Peyer's patch (tissue), 4 donors: ENCODE measurements around the gene KRTAP10-11. TPM values are rescaled to one million over a fixed set of nuclear protein-coding genes. Genes with fewer than 3 reads are reported as not detected.
"Not testable (repeated sequence)": the region's sequence is repeated elsewhere in the genome, so short reads cannot be mapped to it uniquely, and the experiment has no call there.

Experiments
- DNase-seq, 3 donors: peaks; one replicate each; pipeline ENCODE4 v3.0.0-alpha.2; 2017 to 2019
- H3K27ac ChIP-seq, 4 donors: fragments of 200-600 bp; sonication (generic); one replicate each; pipeline ENCODE4 v1.5.1; 2016 to 2019
- H3K27me3 ChIP-seq, 2 donors: fragments of 200-600 bp; sonication (generic); one replicate each; pipeline ENCODE4 v1.5.1; 2019
- H3K36me3 ChIP-seq, 3 donors: fragments of 200-600 bp; sonication (generic); one replicate each; pipeline ENCODE4 v1.5.1; 2016 to 2019
- H3K4me1 ChIP-seq, 4 donors: fragments of 200-600 bp; sonication (generic); one replicate each; pipeline ENCODE4 v1.5.1; 2016 to 2019
- H3K4me3 ChIP-seq, 4 donors: fragments of 200-600 bp; sonication (generic); 1 replicate in 3 of 4; 2 replicates in 1 of 4; pipeline ENCODE4 v1.5.1; 2016 to 2019; ENCODE audit warnings: mild to moderate bottlenecking in 1 of 4
- H3K9me3 ChIP-seq, 4 donors: fragments of 200-600 bp; sonication (generic); one replicate each; pipeline ENCODE4 v1.5.1; 2016 to 2019; ENCODE audit warnings: mild to moderate bottlenecking in 1 of 4
- POLR2A ChIP-seq, 2 donors: fragments of 450-650 bp; IDR thresholded peaks; one replicate each; pipeline ENCODE4 v1.5.1; 2017; ENCODE audit warnings: antibody characterized with exemption in 2 of 2, mild to moderate bottlenecking in 2 of 2, moderate library complexity in 2 of 2
- total RNA-seq, 4 donors: library from RNA; depleted of rRNA; stranded (reverse); fragments of >200 nt; gene quantifications; one replicate each; pipeline ENCODE4 v1.1.0, GENCODE V29; 2016
- TF ChIP-seq, protein P1 (sequence below), 6 experiments: fragments of 450-650 bp in 4 of 6; fragments of 200-600 bp in 2 of 6; sonication (generic) in 1 of 6; IDR thresholded peaks; one replicate each; pipeline ENCODE4 v1.5.1; 2017 to 2019; ENCODE audit warnings: antibody characterized with exemption in 6 of 6, mild to moderate bottlenecking in 3 of 6, moderate library complexity in 1 of 6

Gene KRTAP10-11
- total RNA-seq, 4 donors from 2014 or later = not detected

DNA sequence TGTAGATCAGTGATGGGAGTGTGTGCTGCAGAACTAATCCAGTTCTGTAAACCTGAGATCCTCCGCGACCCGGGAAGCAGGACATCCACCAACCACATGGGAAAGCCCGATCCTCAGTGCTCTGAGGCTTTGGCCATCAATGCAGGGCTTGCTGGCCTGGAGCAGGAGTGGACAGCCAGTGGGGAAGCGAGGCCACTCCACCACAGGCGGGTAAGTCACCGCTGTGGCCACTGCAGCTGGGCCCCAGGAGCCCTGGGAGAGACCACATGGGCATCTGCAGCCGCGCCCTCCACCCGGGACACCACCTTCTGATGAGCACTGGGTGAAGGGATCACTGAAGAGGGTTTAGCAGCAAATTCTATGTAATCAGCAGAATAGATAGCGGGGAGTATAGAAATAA is 34.9 kb downstream of the KRTAP10-11 start:
- Histone ChIP-seq H3K27me3 (no peaks in the 10 kb centered on the region), H3K4me1 (no peaks in the 10 kb centered on the region), H3K4me3 (no peak overlapping the region), H3K36me3 (no peaks in the 10 kb centered on the region), H3K27ac (no peak overlapping the region), H3K9me3 (no peaks in the 10 kb centered on the region)
- TF ChIP-seq, protein P1, sequence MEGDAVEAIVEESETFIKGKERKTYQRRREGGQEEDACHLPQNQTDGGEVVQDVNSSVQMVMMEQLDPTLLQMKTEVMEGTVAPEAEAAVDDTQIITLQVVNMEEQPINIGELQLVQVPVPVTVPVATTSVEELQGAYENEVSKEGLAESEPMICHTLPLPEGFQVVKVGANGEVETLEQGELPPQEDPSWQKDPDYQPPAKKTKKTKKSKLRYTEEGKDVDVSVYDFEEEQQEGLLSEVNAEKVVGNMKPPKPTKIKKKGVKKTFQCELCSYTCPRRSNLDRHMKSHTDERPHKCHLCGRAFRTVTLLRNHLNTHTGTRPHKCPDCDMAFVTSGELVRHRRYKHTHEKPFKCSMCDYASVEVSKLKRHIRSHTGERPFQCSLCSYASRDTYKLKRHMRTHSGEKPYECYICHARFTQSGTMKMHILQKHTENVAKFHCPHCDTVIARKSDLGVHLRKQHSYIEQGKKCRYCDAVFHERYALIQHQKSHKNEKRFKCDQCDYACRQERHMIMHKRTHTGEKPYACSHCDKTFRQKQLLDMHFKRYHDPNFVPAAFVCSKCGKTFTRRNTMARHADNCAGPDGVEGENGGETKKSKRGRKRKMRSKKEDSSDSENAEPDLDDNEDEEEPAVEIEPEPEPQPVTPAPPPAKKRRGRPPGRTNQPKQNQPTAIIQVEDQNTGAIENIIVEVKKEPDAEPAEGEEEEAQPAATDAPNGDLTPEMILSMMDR (IDR thresholded peaks at IDR 0.05) = no peak
- TF ChIP-seq POLR2A (IDR thresholded peaks at IDR 0.05) = no peak
- DNase-seq = no peak

DNA sequence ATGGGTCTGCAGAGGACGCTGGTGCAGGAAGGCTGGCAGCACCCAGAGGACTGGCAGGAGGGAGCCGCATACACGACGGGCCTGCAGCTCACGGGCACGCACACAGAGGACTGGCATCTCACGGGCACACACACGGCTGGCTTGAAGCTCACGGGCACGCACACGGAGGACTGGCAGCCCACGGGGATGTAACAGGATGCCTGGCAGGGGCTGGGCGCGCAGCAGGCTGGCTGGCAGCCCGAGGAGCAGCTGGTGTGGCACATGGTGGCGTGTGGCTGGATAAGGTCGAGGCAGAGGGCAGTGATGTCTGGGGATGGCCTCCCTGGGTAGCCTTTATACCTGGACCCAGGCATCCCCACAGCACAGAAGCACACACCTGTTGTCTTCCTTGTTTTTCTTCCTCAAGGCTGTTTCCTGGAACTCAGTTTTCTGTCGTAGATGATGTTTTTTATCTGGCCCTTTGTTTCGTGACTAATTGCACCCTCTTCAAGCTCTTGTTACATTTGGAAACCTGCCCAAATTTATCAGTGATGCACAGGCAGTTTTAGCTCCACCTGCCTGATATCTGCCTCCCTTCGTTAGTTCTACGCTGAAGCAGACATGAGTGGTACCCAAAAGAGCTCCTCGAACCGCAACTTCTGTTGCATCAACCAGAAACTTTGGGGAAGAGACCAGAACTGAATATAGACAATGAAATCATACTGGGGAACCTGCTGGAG is 35.8 kb downstream of the KRTAP10-11 start, which contains the start of gene KRTAP12-1:
KRTAP12-1 (minus strand) TSS at position 303 of the 719 bp plus-strand sequence; CDS start at position 263, 40 bp downstream.
- Histone ChIP-seq H3K4me3 (no peak within 1 kb of the TSS), H3K9me3 (no peaks in the 10 kb centered on the region), H3K27ac (no peak within 1 kb of the TSS), H3K36me3 (no peaks in the 10 kb centered on the region), H3K4me1 (no peaks in the 10 kb centered on the region), H3K27me3 (no peaks in the 10 kb centered on the region)
- DNase-seq = no peak
- TF ChIP-seq, protein P1 (IDR thresholded peaks at IDR 0.05) = no peak
- TF ChIP-seq POLR2A (IDR thresholded peaks at IDR 0.05) = no peak

DNA sequence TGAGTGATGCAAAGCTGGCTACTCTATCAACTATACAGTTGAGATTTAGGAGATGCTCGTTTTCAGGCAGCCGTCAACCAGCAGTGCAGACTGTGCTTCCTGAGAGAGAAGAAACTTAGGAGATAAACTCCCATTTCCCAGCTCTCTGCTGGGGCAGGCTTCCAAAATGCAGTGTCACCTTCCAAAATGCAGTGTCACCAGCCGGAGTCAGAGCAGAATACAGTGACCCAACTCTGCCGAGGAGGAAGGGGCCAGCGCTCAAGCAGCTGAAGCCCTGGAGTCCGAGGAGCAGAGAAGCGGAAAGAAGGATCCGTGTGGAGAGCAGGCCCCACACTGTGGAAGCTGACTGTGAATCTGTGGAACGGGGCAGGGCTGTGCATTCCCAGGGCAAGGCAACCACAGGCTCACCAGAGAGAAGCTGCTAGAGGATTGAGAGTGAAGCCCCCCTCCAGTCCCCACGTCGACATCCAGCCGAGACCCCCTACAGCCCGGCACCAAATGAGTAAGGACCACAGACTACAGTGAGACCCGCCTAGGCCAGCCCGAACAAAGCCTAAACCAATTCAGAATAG is 36.5 kb downstream of the KRTAP10-11 start:
- Histone ChIP-seq H3K27me3 (no peaks in the 10 kb centered on the region), H3K4me1 (no peaks in the 10 kb centered on the region), H3K27ac (no peak overlapping the region), H3K9me3 (no peaks in the 10 kb centered on the region), H3K4me3 (no peak overlapping the region), H3K36me3 (no peaks in the 10 kb centered on the region)
- TF ChIP-seq POLR2A (IDR thresholded peaks at IDR 0.05) = no peak
- TF ChIP-seq, protein P1 (IDR thresholded peaks at IDR 0.05) = no peak
- no peak for DNase-seq

DNA sequence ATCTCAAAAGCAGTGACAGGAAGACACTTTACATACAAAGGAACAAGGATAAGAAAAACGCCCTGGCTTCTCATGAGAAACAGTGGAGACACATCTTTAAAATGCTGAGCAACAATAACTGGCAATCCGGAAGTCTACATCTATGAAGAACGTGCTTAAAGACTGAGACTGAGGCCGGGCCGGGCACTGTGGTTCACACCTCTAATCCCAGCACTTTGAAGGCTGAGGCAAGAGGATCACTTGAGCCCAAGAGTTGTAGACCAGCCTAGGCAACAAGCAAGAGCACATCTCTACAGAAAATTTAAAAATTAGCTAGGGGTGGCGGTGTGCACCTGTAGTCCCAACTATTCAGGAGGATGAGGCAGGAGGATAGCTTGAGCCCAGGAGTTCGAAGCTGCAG is 37.9 kb downstream of the KRTAP10-11 start:
- no peaks in the 10 kb centered on the region for H3K9me3 ChIP-seq
- no peak overlapping the region for H3K4me3 ChIP-seq
- TF ChIP-seq, protein P1 (IDR thresholded peaks at IDR 0.05) = no peak
- H3K27ac ChIP-seq = no peak overlapping the region
- DNase-seq = no peak
- no peaks in the 10 kb centered on the region for H3K27me3 ChIP-seq
- H3K36me3 ChIP-seq = no peaks in the 10 kb centered on the region
- no peaks in the 10 kb centered on the region for H3K4me1 ChIP-seq

DNA sequence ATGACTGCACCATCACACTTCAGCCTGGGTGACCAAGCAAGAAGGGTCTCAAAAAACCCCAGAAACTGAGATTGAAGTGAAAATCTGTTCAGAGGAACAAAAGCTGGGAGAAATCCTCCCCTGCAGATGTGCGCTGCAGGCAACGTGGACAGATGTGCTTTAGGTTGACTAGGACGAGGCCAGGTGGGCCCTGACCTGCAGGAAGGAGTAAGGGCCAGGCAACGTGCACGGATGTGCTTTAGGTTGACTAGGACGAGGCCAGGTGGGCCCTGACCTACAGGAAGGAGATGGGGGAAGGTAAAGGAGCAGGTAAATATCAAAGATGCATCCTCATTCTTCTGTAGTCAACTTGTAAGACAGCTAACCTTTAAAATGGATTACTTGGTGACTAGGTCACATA is 38.3 kb downstream of the KRTAP10-11 start:
- Histone ChIP-seq H3K4me1 (no peaks in the 10 kb centered on the region), H3K36me3 (no peaks in the 10 kb centered on the region), H3K4me3 (no peak overlapping the region), H3K9me3 (no peaks in the 10 kb centered on the region), H3K27ac (no peak overlapping the region), H3K27me3 (no peaks in the 10 kb centered on the region)
- TF ChIP-seq POLR2A (IDR thresholded peaks at IDR 0.05) = no peak
- TF ChIP-seq, protein P1 (IDR thresholded peaks at IDR 0.05) = no peak
- no peak for DNase-seq

DNA sequence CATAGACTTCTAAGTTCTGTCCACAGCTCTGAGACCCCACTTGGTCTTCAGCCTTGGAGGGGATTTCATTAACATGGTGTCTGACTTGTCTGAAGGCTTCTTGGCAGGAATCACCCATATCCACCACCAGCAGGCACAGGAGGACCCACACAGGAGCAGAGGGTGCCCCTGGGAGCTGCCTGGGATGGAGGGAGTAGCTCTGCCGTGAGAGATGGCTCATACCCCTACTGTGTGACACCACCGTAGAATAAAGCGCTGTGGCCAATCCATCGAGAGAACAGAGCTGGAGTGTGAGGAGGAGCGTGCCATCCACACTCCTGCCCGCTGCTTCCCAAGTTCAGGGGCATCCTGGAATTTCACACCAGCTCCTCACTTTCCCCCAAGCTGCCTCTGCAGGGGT is 38.8 kb downstream of the KRTAP10-11 start:
- not testable (repeated sequence) for H3K36me3 ChIP-seq, H3K4me3 ChIP-seq, H3K9me3 ChIP-seq, H3K27ac ChIP-seq, H3K4me1 ChIP-seq, H3K27me3 ChIP-seq, DNase-seq
